H9 (cell line): ENCODE measurements around the gene FBXO17. TPM values are rescaled to one million over a fixed set of nuclear protein-coding genes. Genes with fewer than 3 reads are reported as not detected.

Experiments
- DNase-seq: peaks from one replicate; pipeline ENCODE4 v3.0.0-alpha.2; 2017
- H2AFZ ChIP-seq: one replicate; pipeline ENCODE4 v1.6.1; 2013; ENCODE audit warnings: mild to moderate bottlenecking, low read length, control low read depth, moderate library complexity
- H2AK5ac ChIP-seq: 2 replicates; pipeline ENCODE4 v1.6.1; 2013; ENCODE audit warnings: low read length, control low read depth, mixed read lengths; ENCODE audit not compliant: insufficient read length
- H2BK120ac ChIP-seq: one replicate; pipeline ENCODE4 v1.6.1; 2013; ENCODE audit warnings: low read depth, mild to moderate bottlenecking, low read length, control low read depth, inconsistent platforms; ENCODE audit not compliant: poor library complexity, severe bottlenecking
- H2BK12ac ChIP-seq: 2 replicates; pipeline ENCODE4 v1.6.1; 2013; ENCODE audit warnings: low read length, control low read depth, mixed read lengths, low read depth; ENCODE audit not compliant: insufficient read length
- H2BK15ac ChIP-seq: 2 replicates; pipeline ENCODE4 v1.6.1; 2013; ENCODE audit warnings: low read depth, low read length, control low read depth
- H2BK20ac ChIP-seq: one replicate; pipeline ENCODE4 v1.6.1; 2013; ENCODE audit warnings: low read depth, mild to moderate bottlenecking, low read length, control low read depth, inconsistent platforms; ENCODE audit not compliant: poor library complexity, severe bottlenecking
- H2BK5ac ChIP-seq: 2 replicates; pipeline ENCODE4 v1.6.1; 2013; ENCODE audit warnings: low read length, control low read depth, mixed read lengths; ENCODE audit not compliant: insufficient read length
- H3K14ac ChIP-seq: 2 replicates; pipeline ENCODE4 v1.6.1; 2013; ENCODE audit warnings: low read length, control low read depth; ENCODE audit not compliant: insufficient read depth
- H3K18ac ChIP-seq: 2 replicates; pipeline ENCODE4 v1.6.1; 2013; ENCODE audit warnings: low read depth, mild to moderate bottlenecking, mixed read lengths, low read length, control low read depth; ENCODE audit not compliant: insufficient read length
- H3K23ac ChIP-seq: 2 replicates; pipeline ENCODE4 v1.6.1; 2013; ENCODE audit warnings: low read length, control low read depth, mixed read lengths, low read depth; ENCODE audit not compliant: insufficient read length
- H3K23me2 ChIP-seq: 2 replicates; pipeline ENCODE4 v1.6.1; 2013; ENCODE audit warnings: low read depth, mild to moderate bottlenecking, mixed read lengths, low read length, control low read depth; ENCODE audit not compliant: insufficient read length, poor library complexity, severe bottlenecking
- H3K27ac ChIP-seq: 2 replicates; pipeline ENCODE4 v1.5.1; 2013; ENCODE audit warnings: low read length, control low read depth, mixed read lengths, low read depth; ENCODE audit not compliant: insufficient read length
- H3K27me3 ChIP-seq: 2 replicates; pipeline ENCODE4 v1.6.1; 2013; ENCODE audit warnings: low read length, control low read depth, inconsistent platforms; ENCODE audit not compliant: insufficient read depth
- H3K4ac ChIP-seq: 2 replicates; pipeline ENCODE4 v1.6.1; 2013; ENCODE audit warnings: low read depth, mild to moderate bottlenecking, control low read depth, inconsistent platforms, low read length, moderate library complexity
- H3K4me1 ChIP-seq: 2 replicates; pipeline ENCODE4 v1.6.1; 2013; ENCODE audit warnings: low read length, control low read depth, inconsistent platforms; ENCODE audit not compliant: insufficient read depth
- H3K4me2 ChIP-seq: 2 replicates; pipeline ENCODE4 v1.6.1; 2013; ENCODE audit warnings: low read length, control low read depth, mixed read lengths; ENCODE audit not compliant: insufficient read length, insufficient read depth
- H3K56ac ChIP-seq: 2 replicates; pipeline ENCODE4 v1.6.1; 2013; ENCODE audit warnings: low read depth, mild to moderate bottlenecking, mixed read lengths, low read length, control low read depth; ENCODE audit not compliant: insufficient read length
- H3K79me1 ChIP-seq: 2 replicates; pipeline ENCODE4 v1.6.1; 2013; ENCODE audit warnings: low read depth, mild to moderate bottlenecking, moderate library complexity, low read length, control low read depth, inconsistent platforms; ENCODE audit not compliant: insufficient read depth, poor library complexity, severe bottlenecking
- H3K79me2 ChIP-seq: 2 replicates; pipeline ENCODE4 v1.6.1; 2013; ENCODE audit warnings: low read length, control low read depth, inconsistent platforms; ENCODE audit not compliant: insufficient read depth
- H3K9ac ChIP-seq: 2 replicates; pipeline ENCODE4 v1.6.1; 2013; ENCODE audit warnings: low read length, control low read depth, mixed read lengths; ENCODE audit not compliant: insufficient read length; ENCODE audit errors: extremely low read depth
- H3K9me3 ChIP-seq: one replicate; pipeline ENCODE4 v1.6.1; 2013; ENCODE audit warnings: low read depth, low read length, inconsistent platforms; ENCODE audit not compliant: control insufficient read depth
- H3T11ph ChIP-seq: one replicate; pipeline ENCODE4 v1.6.1; 2013; ENCODE audit warnings: mild to moderate bottlenecking, low read length, control low read depth, inconsistent platforms
- H4K20me1 ChIP-seq: one replicate; pipeline ENCODE4 v1.6.1; 2013; ENCODE audit not compliant: control insufficient read depth, insufficient read length, insufficient read depth
- H4K5ac ChIP-seq: 2 replicates; pipeline ENCODE4 v1.6.1; 2013; ENCODE audit warnings: low read depth, mild to moderate bottlenecking, mixed read lengths, low read length, control low read depth; ENCODE audit not compliant: insufficient read length
- H4K8ac ChIP-seq: replicated peaks from 2 replicates; pipeline ENCODE4 v1.6.1; 2013; ENCODE audit warnings: low read length, control low read depth, mixed read lengths, low read depth; ENCODE audit not compliant: insufficient read length
- H4K91ac ChIP-seq: 2 replicates; pipeline ENCODE4 v1.6.1; 2013; ENCODE audit warnings: low read depth, mild to moderate bottlenecking, moderate library complexity, mixed read lengths, low read length, control low read depth; ENCODE audit not compliant: insufficient read length
- H3K27ac Mint-ChIP-seq, 3 experiments: 2 replicates in 2 of 3; 3 replicates in 1 of 3; pipeline ENCODE4 v1.8.0; 2020 to 2021; ENCODE audit warnings: mixed read lengths in 3 of 3, mild to moderate bottlenecking in 1 of 3, moderate library complexity in 1 of 3
- H3K27me3 Mint-ChIP-seq: 2 replicates; pipeline ENCODE4 v1.8.0; 2021; ENCODE audit warnings: low read depth, mild to moderate bottlenecking, moderate library complexity, mixed read lengths
- H3K36me3 Mint-ChIP-seq, 3 experiments: 2 replicates in 2 of 3; 3 replicates in 1 of 3; pipeline ENCODE4 v1.8.0; 2020 to 2021; ENCODE audit warnings: low read depth in 3 of 3, mixed read lengths in 3 of 3; ENCODE audit not compliant: insufficient read depth in 1 of 3
- H3K4me1 Mint-ChIP-seq, 2 experiments: 2 replicates each; pipeline ENCODE4 v1.8.0; 2020; ENCODE audit warnings: mixed read lengths in 2 of 2
- H3K4me3 Mint-ChIP-seq, 2 experiments: 2 replicates in 1 of 2; 3 replicates in 1 of 2; pipeline ENCODE4 v1.8.0; 2020 to 2021; ENCODE audit warnings: mild to moderate bottlenecking in 2 of 2, mixed read lengths in 2 of 2, moderate library complexity in 1 of 2
- H3K9me3 Mint-ChIP-seq, 2 experiments: 2 replicates in 1 of 2; 3 replicates in 1 of 2; pipeline ENCODE4 v1.8.0; 2020; ENCODE audit warnings: mild to moderate bottlenecking in 2 of 2, mixed read lengths in 2 of 2, moderate library complexity in 1 of 2
- CTCF ChIP-seq: fragments of 200-600 bp; sonication (generic); conservative IDR thresholded peaks from 3 replicates; pipeline ENCODE4 v1.8.0; 2021; ENCODE audit warnings: antibody characterized with exemption, mild to moderate bottlenecking
- WGBS: extraction: QIAGEN DNeasy Blood & Tissue Kit; methylation state at CpG from one replicate; pipeline ENCODE4 v1.1.7; 2013; ENCODE audit warnings: missing lambda C conversion rate, low lambda C conversion rate, mixed read lengths; ENCODE audit not compliant: insufficient read length; ENCODE audit errors: extremely low coverage; 5-methylcytosine and 5-hydroxymethylcytosine counted together
- total RNA-seq: library from RNA; stranded (reverse); gene quantifications from 2 replicates; pipeline ENCODE4 v1.2.1, GENCODE V29; 2021

The FBXO17 gene
- total RNA-seq, 1 experiment from 2014 or later: 25.5 TPM

GRCh38 chr19:38930776-38931520 lies 44.6 kb downstream of the FBXO17 start, which contains the start of gene MRPS12:
Gene MRPS12 (plus strand): TSS chr19:38930944. CDS start chr19:38931295, 351 bp downstream.
- TF ChIP-seq CTCF: no peak
- no peak within 1 kb of the TSS for H3K23ac ChIP-seq
- H3K4ac ChIP-seq: no peak within 1 kb of the TSS
- peaks cover 27 to 28% of the 10 kb centered on the region in 2 experiments for H3K9me3 Mint-ChIP-seq
- H3K4me1 Mint-ChIP-seq: peaks cover 8 to 14% of the 10 kb centered on the region in 2 experiments
- peak; percentile 99 for DNase-seq
- no CpG with 5 or more reads among the region's 40 CpGs for WGBS
- peak within 1 kb of the TSS; percentile 86 for H4K5ac ChIP-seq
- peaks cover 10% of the 10 kb centered on the region for H3K23me2 ChIP-seq
- H2BK5ac ChIP-seq: peak within 1 kb of the TSS; percentile 41
- peak within 1 kb of the TSS; percentile 99 for H3K18ac ChIP-seq
- no peak within 1 kb of the TSS for H2BK12ac ChIP-seq
- no peak within 1 kb of the TSS for H2BK15ac ChIP-seq
- peak within 1 kb of the TSS; percentile 99 for H3K27ac Mint-ChIP-seq
- peaks cover 20% of the 10 kb centered on the region for H3K9me3 ChIP-seq
- H3K4me2 ChIP-seq: peak within 1 kb of the TSS; percentile 100
- H3K27me3 ChIP-seq: no peaks in the 10 kb centered on the region
- H3K56ac ChIP-seq: no peak within 1 kb of the TSS
- H3K27ac ChIP-seq: peak within 1 kb of the TSS; percentile 42
- peak within 1 kb of the TSS; percentile 91 for H2BK120ac ChIP-seq
- no peak within 1 kb of the TSS for H2AFZ ChIP-seq
- H3K27me3 Mint-ChIP-seq: peaks cover 4% of the 10 kb centered on the region
- peaks cover 2% of the 10 kb centered on the region for H3K79me1 ChIP-seq
- H2BK20ac ChIP-seq: no peak within 1 kb of the TSS
- peak within 1 kb of the TSS; percentile 12 for H4K8ac ChIP-seq
- H3K4me3 Mint-ChIP-seq: peak within 1 kb of the TSS; percentile 98 to 99
- no peak within 1 kb of the TSS for H4K91ac ChIP-seq
- no peaks in the 10 kb centered on the region for H4K20me1 ChIP-seq
- no peak within 1 kb of the TSS for H2AK5ac ChIP-seq
- H3K36me3 Mint-ChIP-seq: peaks cover 52 to 61% (median 57%) of the 10 kb centered on the region in 3 experiments
- no peak within 1 kb of the TSS for H3T11ph ChIP-seq
- peak within 1 kb of the TSS; percentile 99 for H3K14ac ChIP-seq
- H3K9ac ChIP-seq: peak within 1 kb of the TSS; percentile 96
- peaks cover 11% of the 10 kb centered on the region; the same call in 1 of the 2 replicates for H3K79me2 ChIP-seq
- no peaks in the 10 kb centered on the region for H3K4me1 ChIP-seq
